ENCODE results near the gene MAPK8IP2.

MAPK8IP2 gene

GRCh38 chr22:50575426-50575941 lies 25.1 kb upstream of the MAPK8IP2 start:
- DNase-seq (ENCODE audit: low read depth), result no peak

- no peak for DNase-seq (ENCODE audit: low read depth)
Observed at GRCh38 chr22:50576070-50576469, 24.5 kb upstream of the MAPK8IP2 start.

- no peak for DNase-seq (ENCODE audit: low read depth)
Observed at GRCh38 chr22:50576806-50577696, 23.5 kb upstream of the MAPK8IP2 start.

- DNase-seq (ENCODE audit: low read depth), result no peak
Observed at GRCh38 chr22:50577697-50577986, 23.0 kb upstream of the MAPK8IP2 start.

GRCh38 chr22:50577987-50578775 lies 22.4 kb upstream of the MAPK8IP2 start, which contains the start of gene CPT1B:
TSS of gene CPT1B (minus strand) at chr22:50578427. CDS start at chr22:50577915, 512 bp downstream.
- no peak for DNase-seq (ENCODE audit: low read depth)

- no peak for DNase-seq (ENCODE audit: low read depth)
Observed at GRCh38 chr22:50578776-50579310, 21.8 kb upstream of the MAPK8IP2 start.

GRCh38 chr22:50579752-50580151 lies 20.8 kb upstream of the MAPK8IP2 start:
- DNase-seq (ENCODE audit: low read depth), result no peak

- DNase-seq (ENCODE audit: low read depth), result no peak
Observed at GRCh38 chr22:50581031-50581949, 19.3 kb upstream of the MAPK8IP2 start.

- DNase-seq (ENCODE audit: low read depth), result no peak
Observed at GRCh38 chr22:50581950-50582492, 18.6 kb upstream of the MAPK8IP2 start.

GRCh38 chr22:50582493-50583293 lies 17.9 kb upstream of the MAPK8IP2 start, which contains the start of gene CHKB:
TSS of gene CHKB (minus strand) at chr22:50582849. CDS start at chr22:50582781, 68 bp downstream.
- DNase-seq (ENCODE audit: low read depth), result peak; percentile 94

- no peak for DNase-seq (ENCODE audit: low read depth)
Observed at GRCh38 chr22:50583294-50583861, 17.2 kb upstream of the MAPK8IP2 start.

GRCh38 chr22:50584106-50585096 lies 16.2 kb upstream of the MAPK8IP2 start:
- DNase-seq (ENCODE audit: low read depth), result no peak

- DNase-seq (ENCODE audit: low read depth), result no peak
Observed at GRCh38 chr22:50585238-50585637, 15.4 kb upstream of the MAPK8IP2 start.

- no peak for DNase-seq (ENCODE audit: low read depth)
Observed at GRCh38 chr22:50585781-50586180, 14.8 kb upstream of the MAPK8IP2 start.

GRCh38 chr22:50586416-50586815 lies 14.2 kb upstream of the MAPK8IP2 start:
- no peak for DNase-seq (ENCODE audit: low read depth)

- DNase-seq (ENCODE audit: low read depth), result no peak
Observed at GRCh38 chr22:50587407-50587806, 13.2 kb upstream of the MAPK8IP2 start.

- no peak for DNase-seq (ENCODE audit: low read depth)
Observed at GRCh38 chr22:50595189-50595588, 5.4 kb upstream of the MAPK8IP2 start.

- DNase-seq (ENCODE audit: low read depth), result no peak
Observed at GRCh38 chr22:50597097-50597496, 3.5 kb upstream of the MAPK8IP2 start.
